Ovary (tissue), 9 donors: Measurements from ENCODE around the gene IL21R. TPM values are rescaled to one million over a fixed set of nuclear protein-coding genes. Genes with fewer than 3 reads are reported as not detected.

Experiments
- DNase-seq, 5 donors: peaks; one replicate each; pipeline ENCODE4 v3.0.0-alpha.2; 2019 to 2020
- H3K27ac ChIP-seq, 2 donors: fragments of 200-600 bp; one replicate each; pipeline versions ENCODE4 v1.5.1 to v1.8.0; 2019 to 2022
- H3K27me3 ChIP-seq: fragments of 200-600 bp; one replicate; pipeline ENCODE4 v1.8.0; 2022
- H3K36me3 ChIP-seq: fragments of 200-600 bp; sonication (generic); one replicate; pipeline ENCODE4 v1.5.1; 2019
- H3K4me1 ChIP-seq: one replicate; pipeline ENCODE4 v1.8.1; 2013; ENCODE audit warnings: mild to moderate bottlenecking, moderate library complexity; ENCODE audit not compliant: insufficient read depth
- H3K4me3 ChIP-seq: fragments of 200-600 bp; sonication (generic); one replicate; pipeline ENCODE4 v1.5.1; 2017
- H3K9me3 ChIP-seq, 2 donors: fragments of 200-600 bp in 1 of 2; sonication (generic) in 1 of 2; one replicate each; pipeline versions ENCODE4 v1.5.1 to v1.8.1; 2013 to 2019; ENCODE audit warnings: mild to moderate bottlenecking in 1 of 2, moderate library complexity in 1 of 2
- EP300 ChIP-seq: sonication (generic); formaldehyde crosslinking; IDR thresholded peaks from one replicate; pipeline ENCODE4 v1.6.1; 2017; ENCODE audit warnings: antibody characterized with exemption
- POLR2A ChIP-seq: fragments of 450-650 bp; IDR thresholded peaks from one replicate; pipeline ENCODE4 v1.6.1; 2017; ENCODE audit warnings: antibody characterized with exemption, mild to moderate bottlenecking, moderate library complexity
- WGBS, 3 donors: extraction: QIAGEN DNeasy Blood & Tissue Kit in 1 of 3; methylation state at CpG; one replicate each; pipeline versions ENCODE4 v1.1.5 to v1.1.7; 2013 to 2017; 5-methylcytosine and 5-hydroxymethylcytosine counted together
- intact Hi-C, 4 donors: fragments of 100-400 bp; cut with DNase I; formaldehyde crosslinking; loops; one replicate each; pipeline versions ENCODE4 v1.11.0 to v1.15.1; 2022 to 2023
- polyA plus RNA-seq, 2 donors: library from polyadenylated mRNA; stranded (reverse); fragments of 200-250 nt in 1 of 2; fragments of 350-450 nt in 1 of 2; fragmentation: Illumina TruSeq in 1 of 2; extraction: RNeasy Lipid Tissue Mini Kit (QIAGEN cat#74804) in 1 of 2; gene quantifications; one replicate each; pipeline ENCODE4 v1.2.3, GENCODE V29; 2013 to 2014
- total RNA-seq, 7 donors: library from RNA; depleted of rRNA in 2 of 7; stranded (reverse); fragments of >200 nt in 2 of 7; fragmentation: NEBNext Ultra II Directional in 3 of 7; extraction: Animal tissue kit (Norgen Biotek cat#: 25700) in 3 of 7; gene quantifications; one replicate each; pipeline versions ENCODE4 v1.1.0 to v1.2.4, GENCODE V29; 2016 to 2023
- TF ChIP-seq, protein P1 (sequence below), 3 donors: fragments of 450-650 bp in 2 of 3; fragments of 200-600 bp in 1 of 3; IDR thresholded peaks; one replicate each; pipeline versions ENCODE4 v1.5.1 to v1.8.0; 2016 to 2022; ENCODE audit warnings: antibody characterized with exemption in 3 of 3, mild to moderate bottlenecking in 1 of 3
- donor health status: DM: no; HTN: no; CAD: no; lungs with moderate emphysema.
- donor health status: DM: no; HTN: no; CAD: no.
- donor health status: Bipolar disorder and iron deficiency.
- donor health status: DM: yes; HTN: yes; CAD: no.
- donor health status: DM: no; HTN: no; CAD: no.
- donor health status: DM: yes; HTN: yes; CAD: no.

The IL21R gene
- total and polyA plus RNA-seq, 9 donors = 0.01 to 1.00 (median 0.23) TPM; not detected in 2

GRCh38 chr16:27425961-27426360 lies 24.0 kb downstream of the IL21R start:
- no peak for DNase-seq
- Histone ChIP-seq H3K4me3 (no peak overlapping the region), H3K27me3 (no peaks in the 10 kb centered on the region), H3K4me1 (no peaks in the 10 kb centered on the region), H3K36me3 (no peaks in the 10 kb centered on the region), H3K9me3 (no peaks in the 10 kb centered on the region), H3K27ac (no peak overlapping the region)
- TF ChIP-seq, protein P1, sequence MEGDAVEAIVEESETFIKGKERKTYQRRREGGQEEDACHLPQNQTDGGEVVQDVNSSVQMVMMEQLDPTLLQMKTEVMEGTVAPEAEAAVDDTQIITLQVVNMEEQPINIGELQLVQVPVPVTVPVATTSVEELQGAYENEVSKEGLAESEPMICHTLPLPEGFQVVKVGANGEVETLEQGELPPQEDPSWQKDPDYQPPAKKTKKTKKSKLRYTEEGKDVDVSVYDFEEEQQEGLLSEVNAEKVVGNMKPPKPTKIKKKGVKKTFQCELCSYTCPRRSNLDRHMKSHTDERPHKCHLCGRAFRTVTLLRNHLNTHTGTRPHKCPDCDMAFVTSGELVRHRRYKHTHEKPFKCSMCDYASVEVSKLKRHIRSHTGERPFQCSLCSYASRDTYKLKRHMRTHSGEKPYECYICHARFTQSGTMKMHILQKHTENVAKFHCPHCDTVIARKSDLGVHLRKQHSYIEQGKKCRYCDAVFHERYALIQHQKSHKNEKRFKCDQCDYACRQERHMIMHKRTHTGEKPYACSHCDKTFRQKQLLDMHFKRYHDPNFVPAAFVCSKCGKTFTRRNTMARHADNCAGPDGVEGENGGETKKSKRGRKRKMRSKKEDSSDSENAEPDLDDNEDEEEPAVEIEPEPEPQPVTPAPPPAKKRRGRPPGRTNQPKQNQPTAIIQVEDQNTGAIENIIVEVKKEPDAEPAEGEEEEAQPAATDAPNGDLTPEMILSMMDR (IDR thresholded peaks at IDR 0.05) = no peak
- TF ChIP-seq EP300 = no peak
- TF ChIP-seq POLR2A = no peak
- intact Hi-C loops = no loop called here
- 87 to 99% (median 96%) methylated on average over 1 of the region's 1 CpG for WGBS, 3 donors

DNA sequence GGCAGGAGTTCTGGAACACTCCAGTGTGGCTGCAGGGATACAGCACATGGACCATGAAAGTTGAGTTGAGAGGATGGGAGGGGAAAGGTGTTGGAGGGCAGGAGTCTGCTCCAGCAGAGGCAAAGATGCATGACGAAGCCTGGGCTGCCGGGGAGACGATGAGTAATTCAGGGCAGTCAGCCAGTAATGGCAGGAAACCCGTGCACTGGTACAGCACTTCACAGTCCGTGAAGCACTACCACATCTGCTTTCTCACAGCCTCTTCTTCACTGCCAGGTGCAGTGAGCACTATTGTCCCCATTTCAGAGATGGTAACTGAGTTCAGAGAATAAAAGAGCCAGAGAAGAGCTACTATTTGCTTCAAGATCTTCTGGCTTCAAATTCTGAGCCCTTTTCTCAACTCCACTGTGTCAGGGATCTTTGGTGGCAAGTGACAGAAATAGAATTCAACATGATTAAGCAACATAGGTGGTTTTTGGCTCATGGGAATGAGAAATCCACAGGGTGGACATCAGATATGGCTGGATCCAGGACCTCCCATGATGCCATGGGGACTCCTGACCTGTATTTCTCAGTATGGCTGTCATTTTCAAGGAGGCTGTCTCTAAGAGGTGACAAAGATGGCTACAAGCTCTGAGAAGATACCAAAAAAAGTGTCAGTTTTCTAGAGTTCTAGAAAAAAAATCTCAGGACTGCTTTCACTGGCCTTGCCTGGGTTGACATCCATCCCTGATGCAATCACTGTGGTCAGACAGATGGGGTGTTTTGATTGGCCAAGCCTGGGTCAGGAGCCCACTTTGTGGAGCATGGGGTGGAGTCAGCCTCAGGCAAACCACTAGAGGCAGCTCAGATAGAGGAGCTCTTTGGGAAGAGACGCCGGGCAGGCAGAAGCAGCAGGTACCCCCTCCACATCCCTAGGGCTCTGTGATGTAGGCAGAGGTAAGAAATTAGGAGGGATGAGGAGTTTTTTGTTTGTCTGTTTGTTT lies 24.7 kb downstream of the IL21R start:
- peak in 1 of 5 donors; percentile 4 for DNase-seq
- Histone ChIP-seq H3K27ac (no peak overlapping the region), H3K36me3 (no peaks in the 10 kb centered on the region), H3K4me3 (no peak overlapping the region), H3K9me3 (no peaks in the 10 kb centered on the region), H3K27me3 (no peaks in the 10 kb centered on the region), H3K4me1 (no peaks in the 10 kb centered on the region)
- TF ChIP-seq, protein P1 (IDR thresholded peaks at IDR 0.05) = no peak
- TF ChIP-seq POLR2A (no peak), EP300 (no peak)
- intact Hi-C loops = no loop called here
- 20 to 24% (median 24%) methylated on average over 7 of the region's 7 CpGs for WGBS, 3 donors

DNA sequence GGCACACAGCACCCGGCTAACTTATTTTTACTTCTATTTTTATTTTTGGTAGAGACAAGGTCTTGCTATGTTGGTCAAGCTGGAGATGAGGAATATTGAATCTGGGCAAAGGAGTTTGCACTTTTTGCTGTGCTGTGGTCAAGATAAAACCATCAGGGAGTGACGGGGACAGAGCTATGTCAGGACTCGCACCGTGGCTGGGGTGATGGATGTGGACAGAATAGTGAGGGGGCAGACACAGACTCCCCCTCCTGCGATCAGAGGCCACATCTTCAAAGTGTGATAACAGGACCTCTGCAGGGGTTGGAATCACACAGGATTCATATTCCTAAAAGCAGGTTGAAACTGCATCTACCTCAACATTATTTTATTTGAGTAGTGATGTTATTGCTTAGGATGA lies 25.6 kb downstream of the IL21R start:
- H3K4me3 ChIP-seq = no peak overlapping the region
- TF ChIP-seq POLR2A (no peak), EP300 (no peak)
- TF ChIP-seq, protein P1 (IDR thresholded peaks at IDR 0.05) = no peak
- H3K27me3 ChIP-seq = no peaks in the 10 kb centered on the region
- H3K4me1 ChIP-seq = no peaks in the 10 kb centered on the region
- H3K27ac ChIP-seq = no peak overlapping the region
- intact Hi-C loops = no loop called here
- no peaks in the 10 kb centered on the region for H3K9me3 ChIP-seq
- 39 to 72% (median 42%) methylated on average over 5 of the region's 5 CpGs for WGBS, 3 donors
- H3K36me3 ChIP-seq = no peaks in the 10 kb centered on the region
- no peak for DNase-seq

DNA sequence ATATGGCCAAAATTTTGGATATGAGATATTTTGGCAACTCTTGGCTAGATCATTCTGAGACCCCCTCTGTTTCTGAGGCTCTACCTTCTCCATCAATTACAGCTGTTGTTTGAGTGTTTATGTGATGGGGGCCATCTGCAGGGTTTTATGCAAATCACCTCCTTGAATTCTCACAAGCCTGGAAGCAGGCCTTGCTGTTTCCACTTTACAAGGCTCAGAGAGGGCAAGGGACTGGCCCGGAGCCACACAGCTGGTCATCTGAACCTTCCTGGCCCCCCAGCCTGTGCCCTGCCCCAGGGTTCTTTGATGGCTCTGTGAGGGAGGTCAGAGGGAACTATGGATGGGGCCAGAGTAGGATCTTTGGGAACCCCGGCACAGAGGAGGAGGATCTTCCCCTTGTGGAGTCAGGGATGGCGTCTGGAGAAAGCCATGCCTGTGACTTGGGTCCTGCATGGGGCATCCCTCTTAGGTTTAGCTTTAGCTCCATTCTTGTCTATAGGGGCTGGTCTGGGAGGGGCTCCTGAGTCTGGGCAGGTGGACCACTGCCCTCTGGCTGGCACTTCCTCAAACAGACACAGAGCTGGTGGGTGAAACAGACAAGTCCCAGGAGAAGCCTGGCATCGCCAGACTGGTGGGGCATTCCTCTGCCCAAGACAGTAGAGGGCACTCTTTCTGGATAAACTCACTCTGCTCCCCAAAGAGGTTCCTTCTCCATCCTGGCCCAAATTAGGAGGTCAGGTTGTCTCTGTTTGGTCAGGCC lies 26.2 kb downstream of the IL21R start:
- no peak for TF ChIP-seq POLR2A
- TF ChIP-seq, protein P1 (IDR thresholded peaks at IDR 0.05) = no peak
- no peaks in the 10 kb centered on the region for H3K9me3 ChIP-seq
- WGBS, 3 donors = 77 to 84% (median 83%) methylated on average over 4 of the region's 4 CpGs
- H3K4me1 ChIP-seq = no peaks in the 10 kb centered on the region
- DNase-seq = peak in 1 of 5 donors; percentile 1
- no peaks in the 10 kb centered on the region for H3K36me3 ChIP-seq
- intact Hi-C loops = no loop called here
- H3K4me3 ChIP-seq = no peak overlapping the region
- H3K27me3 ChIP-seq = no peaks in the 10 kb centered on the region
- no peak overlapping the region for H3K27ac ChIP-seq
